ENCODE results near the gene DYNLT3.

The DYNLT3 gene

GRCh38 chrX:37846934-37847732 is at the start of gene DYNLT3:
Gene DYNLT3 (minus strand): TSS chrX:37847571. CDS start chrX:37847510, 61 bp downstream.
- in situ Hi-C loops (cut with MboI; ENCODE audit: low sequenced_read_pairs) = loop anchor here (25.0 kb wide), 1 partner anchor 335 kb away; no protein-coding TSS in a partner anchor

GRCh38 chrX:37896511-37896890 is 49.1 kb upstream of the DYNLT3 start:
- in situ Hi-C loops (cut with MboI; ENCODE audit: low sequenced_read_pairs) = no loop called here

- in situ Hi-C loops (cut with MboI; ENCODE audit: low sequenced_read_pairs) = no loop called here
These were observed 48.6 kb upstream of the DYNLT3 start for GRCh38 chrX:37895795-37896510.

- in situ Hi-C loops (cut with MboI; ENCODE audit: low sequenced_read_pairs) = no loop called here
These were observed 47.4 kb upstream of the DYNLT3 start for GRCh38 chrX:37894725-37895124.

- in situ Hi-C loops (cut with MboI; ENCODE audit: low sequenced_read_pairs) = no loop called here
These were observed 40.6 kb upstream of the DYNLT3 start for GRCh38 chrX:37888010-37888409.

- in situ Hi-C loops (cut with MboI; ENCODE audit: low sequenced_read_pairs) = no loop called here
These were observed 40.0 kb upstream of the DYNLT3 start for GRCh38 chrX:37887347-37887746.

GRCh38 chrX:37883196-37883595 is 35.8 kb upstream of the DYNLT3 start:
- in situ Hi-C loops (cut with MboI; ENCODE audit: low sequenced_read_pairs) = no loop called here

GRCh38 chrX:37879692-37880091 is 32.3 kb upstream of the DYNLT3 start:
- in situ Hi-C loops (cut with MboI; ENCODE audit: low sequenced_read_pairs) = no loop called here

GRCh38 chrX:37876716-37877115 is 29.3 kb upstream of the DYNLT3 start:
- in situ Hi-C loops (cut with MboI; ENCODE audit: low sequenced_read_pairs) = no loop called here

- in situ Hi-C loops (cut with MboI; ENCODE audit: low sequenced_read_pairs) = no loop called here
These were observed 28.3 kb upstream of the DYNLT3 start for GRCh38 chrX:37875675-37876074.

GRCh38 chrX:37873220-37873619 is 25.8 kb upstream of the DYNLT3 start:
- in situ Hi-C loops (cut with MboI; ENCODE audit: low sequenced_read_pairs) = no loop called here

GRCh38 chrX:37872303-37872655 is 24.9 kb upstream of the DYNLT3 start:
- in situ Hi-C loops (cut with MboI; ENCODE audit: low sequenced_read_pairs) = no loop called here

- in situ Hi-C loops (cut with MboI; ENCODE audit: low sequenced_read_pairs) = no loop called here
These were observed 24.4 kb upstream of the DYNLT3 start for GRCh38 chrX:37871626-37872302.

- in situ Hi-C loops (cut with MboI; ENCODE audit: low sequenced_read_pairs) = no loop called here
These were observed 20.3 kb upstream of the DYNLT3 start for GRCh38 chrX:37867536-37868153.

- in situ Hi-C loops (cut with MboI; ENCODE audit: low sequenced_read_pairs) = no loop called here
These were observed 16.4 kb upstream of the DYNLT3 start for GRCh38 chrX:37863728-37864127.

- in situ Hi-C loops (cut with MboI; ENCODE audit: low sequenced_read_pairs) = no loop called here
These were observed 15.5 kb upstream of the DYNLT3 start for GRCh38 chrX:37862851-37863250.

- in situ Hi-C loops (cut with MboI; ENCODE audit: low sequenced_read_pairs) = no loop called here
These were observed 13.3 kb upstream of the DYNLT3 start for GRCh38 chrX:37860721-37861120.

GRCh38 chrX:37854748-37855147 is 7.4 kb upstream of the DYNLT3 start:
- in situ Hi-C loops (cut with MboI; ENCODE audit: low sequenced_read_pairs) = no loop called here

- in situ Hi-C loops (cut with MboI; ENCODE audit: low sequenced_read_pairs) = no loop called here
These were observed 6.8 kb upstream of the DYNLT3 start for GRCh38 chrX:37854148-37854547.

- in situ Hi-C loops (cut with MboI; ENCODE audit: low sequenced_read_pairs) = loop anchor here (25.0 kb wide), 1 partner anchor 335 kb away; no protein-coding TSS in a partner anchor
These were observed 394 bp upstream of the DYNLT3 start for GRCh38 chrX:37847733-37848197.

GRCh38 chrX:37846558-37846933 is 825 bp downstream of the DYNLT3 start:
- in situ Hi-C loops (cut with MboI; ENCODE audit: low sequenced_read_pairs) = loop anchor here (25.0 kb wide), 1 partner anchor 334 kb away; no protein-coding TSS in a partner anchor
